Measurements from ENCODE around the gene PALLD. TPM values are rescaled to one million over a fixed set of nuclear protein-coding genes. Genes with fewer than 3 reads are reported as not detected.

The PALLD gene
- polyA plus RNA-seq, 1 donor (not counting 4 experiments of a cell fraction or from before 2014, with no cell fraction given) = 136 TPM

- H4K20me1 ChIP-seq (ENCODE audit: control insufficient read depth, extremely low read depth, insufficient read depth, low read length) = no peaks in the 10 kb centered on the region
- no peak overlapping the region for H3K4me3 ChIP-seq (ENCODE audit: control insufficient read depth in 2 of 3, extremely low read depth in 1 of 3, insufficient read depth in 2 of 3, low read depth in 1 of 3, low read length in 3 of 3)
- DNase-seq (ENCODE audit: low read depth, low spot score) (no peak), FAIRE-seq (peak; percentile 76)
- H3K4me2 ChIP-seq (ENCODE audit: control insufficient read depth, extremely low read depth, insufficient read depth, low read depth, low read length) = no peak overlapping the region
- H3K4me1 ChIP-seq (ENCODE audit: control insufficient read depth, extremely low read depth, insufficient read depth, low read length) = peaks cover 4% of the 10 kb centered on the region
- H3K27me3 ChIP-seq (ENCODE audit: control insufficient read depth, extremely low read depth, insufficient read depth, low read length) = no peaks in the 10 kb centered on the region
- H3K36me3 ChIP-seq (ENCODE audit: control insufficient read depth in 2 of 2, extremely low read depth in 1 of 2, insufficient read depth in 2 of 2, low read length in 2 of 2) = no peaks in the 10 kb centered on the region
- no peak overlapping the region for H3K9ac ChIP-seq (ENCODE audit: control insufficient read depth, extremely low read depth, insufficient read depth, low read length)
- no peaks in the 10 kb centered on the region for H3K9me3 ChIP-seq (ENCODE audit: control insufficient read depth, low read depth, low read length)
- no peaks in the 10 kb centered on the region for H3K79me2 ChIP-seq (ENCODE audit: control insufficient read depth, insufficient read depth, low read length)
- dilution Hi-C loops (cut with MboI; ENCODE audit: extremely low pct_ligation_motif_present, low sequenced_read_pairs) = no loop called here
- no peak overlapping the region for H2AFZ ChIP-seq (ENCODE audit: control insufficient read depth, low read length)
- no peak overlapping the region for H3K27ac ChIP-seq (ENCODE audit: control insufficient read depth, insufficient read depth, low read length)
- TF ChIP-seq CTCF (optimal IDR thresholded peaks at IDR 0.05 in 1 of 3, IDR thresholded peaks at IDR 0.05 in 1 of 3, conservative IDR thresholded peaks at IDR 0.05 in 1 of 3; ENCODE audit: extremely low read depth in 1 of 3, insufficient read depth in 2 of 3, low read length in 3 of 3) (no peak), EZH2 (IDR thresholded peaks at IDR 0.05; ENCODE audit: low read length) (no peak)
- H3K9me1 ChIP-seq (ENCODE audit: control insufficient read depth, extremely low read depth, insufficient read depth, low read length) = no peaks in the 10 kb centered on the region
Observed at GRCh38 chr4:168619266-168619631, 122.4 kb downstream of the PALLD start.

- no peaks in the 10 kb centered on the region for H3K79me2 ChIP-seq (ENCODE audit: control insufficient read depth, insufficient read depth, low read length)
- dilution Hi-C loops (cut with MboI; ENCODE audit: extremely low pct_ligation_motif_present, low sequenced_read_pairs) = no loop called here
- no peaks in the 10 kb centered on the region for H3K9me3 ChIP-seq (ENCODE audit: control insufficient read depth, low read depth, low read length)
- H3K9ac ChIP-seq (ENCODE audit: control insufficient read depth, extremely low read depth, insufficient read depth, low read length) = no peak overlapping the region
- peaks cover 4% of the 10 kb centered on the region for H3K4me1 ChIP-seq (ENCODE audit: control insufficient read depth, extremely low read depth, insufficient read depth, low read length)
- no peaks in the 10 kb centered on the region for H3K27me3 ChIP-seq (ENCODE audit: control insufficient read depth, extremely low read depth, insufficient read depth, low read length)
- no peak overlapping the region for H2AFZ ChIP-seq (ENCODE audit: control insufficient read depth, low read length)
- DNase-seq (ENCODE audit: low read depth, low spot score) (no peak), FAIRE-seq (no peak)
- no peaks in the 10 kb centered on the region for H3K36me3 ChIP-seq (ENCODE audit: control insufficient read depth in 2 of 2, extremely low read depth in 1 of 2, insufficient read depth in 2 of 2, low read length in 2 of 2)
- TF ChIP-seq EZH2 (IDR thresholded peaks at IDR 0.05; ENCODE audit: low read length) = no peak
- TF ChIP-seq CTCF (optimal IDR thresholded peaks at IDR 0.05 in 1 of 3, IDR thresholded peaks at IDR 0.05 in 1 of 3, conservative IDR thresholded peaks at IDR 0.05 in 1 of 3; ENCODE audit: extremely low read depth in 1 of 3, insufficient read depth in 2 of 3, low read length in 3 of 3) = no peak
- no peaks in the 10 kb centered on the region for H4K20me1 ChIP-seq (ENCODE audit: control insufficient read depth, extremely low read depth, insufficient read depth, low read length)
- no peak overlapping the region for H3K4me3 ChIP-seq (ENCODE audit: control insufficient read depth in 2 of 3, extremely low read depth in 1 of 3, insufficient read depth in 2 of 3, low read depth in 1 of 3, low read length in 3 of 3)
- H3K9me1 ChIP-seq (ENCODE audit: control insufficient read depth, extremely low read depth, insufficient read depth, low read length) = no peaks in the 10 kb centered on the region
- no peak overlapping the region for H3K4me2 ChIP-seq (ENCODE audit: control insufficient read depth, extremely low read depth, insufficient read depth, low read depth, low read length)
- no peak overlapping the region for H3K27ac ChIP-seq (ENCODE audit: control insufficient read depth, insufficient read depth, low read length)
Observed at GRCh38 chr4:168621806-168622589, 125.1 kb downstream of the PALLD start.

Measured in keratinocyte (primary cell).